Right atrium auricular region (tissue), 2 donors: ENCODE results near the gene TMED7. TPM values are rescaled to one million over a fixed set of nuclear protein-coding genes. Genes with fewer than 3 reads are reported as not detected.

Source experiments
- DNase-seq: peaks from one replicate; pipeline ENCODE4 v3.0.0-alpha.2; 2019; ENCODE audit warnings: low spot score
- H3K27ac ChIP-seq, 2 donors: fragments of 200-600 bp; sonication (generic); 1 replicate in 1 of 2; 2 replicates in 1 of 2; pipeline ENCODE4 v1.5.1; 2016 to 2019
- H3K27me3 ChIP-seq, 2 donors: fragments of 200-600 bp; sonication (generic); one replicate each; pipeline versions ENCODE4 v1.5.1 to v1.6.0; 2017 to 2019
- H3K36me3 ChIP-seq: fragments of 200-600 bp; sonication (generic); one replicate; pipeline ENCODE4 v1.5.1; 2016
- H3K4me1 ChIP-seq, 2 donors: fragments of 200-600 bp; sonication (generic); one replicate each; pipeline versions ENCODE4 v1.5.1 to v1.6.0; 2017 to 2019
- H3K4me3 ChIP-seq, 2 donors: fragments of 200-600 bp; sonication (generic); 1 replicate in 1 of 2; 2 replicates in 1 of 2; pipeline ENCODE4 v1.5.1; 2017 to 2019; ENCODE audit warnings: mild to moderate bottlenecking in 1 of 2, moderate library complexity in 1 of 2
- H3K9me3 ChIP-seq, 2 donors: fragments of 200-600 bp; sonication (generic); one replicate each; pipeline ENCODE4 v1.5.1; 2019
- CTCF ChIP-seq, 2 donors: fragments of 200-600 bp; sonication (generic); IDR thresholded peaks; one replicate each; pipeline ENCODE4 v1.5.1; 2019; ENCODE audit warnings: antibody characterized with exemption in 2 of 2
- total RNA-seq, 2 donors: library from RNA; depleted of rRNA; stranded (reverse); fragments of >200 nt; gene quantifications; one replicate each; pipeline ENCODE4 v1.1.0, GENCODE V29; 2016

TMED7 gene
- total RNA-seq, 2 donors from 2014 or later = 70.2 to 101 TPM

GRCh38 chr5:115611873-115612272 lies 14.0 kb downstream of the TMED7 start:
- no peak for DNase-seq
- Histone ChIP-seq H3K27ac (no peak overlapping the region), H3K9me3 (no peaks in the 10 kb centered on the region), H3K36me3 (peaks cover 21% of the 10 kb centered on the region), H3K27me3 (no peaks in the 10 kb centered on the region), H3K4me3 (no peak overlapping the region), H3K4me1 (no peaks in the 10 kb centered on the region)
- TF ChIP-seq CTCF (IDR thresholded peaks at IDR 0.05) = no peak

DNA sequence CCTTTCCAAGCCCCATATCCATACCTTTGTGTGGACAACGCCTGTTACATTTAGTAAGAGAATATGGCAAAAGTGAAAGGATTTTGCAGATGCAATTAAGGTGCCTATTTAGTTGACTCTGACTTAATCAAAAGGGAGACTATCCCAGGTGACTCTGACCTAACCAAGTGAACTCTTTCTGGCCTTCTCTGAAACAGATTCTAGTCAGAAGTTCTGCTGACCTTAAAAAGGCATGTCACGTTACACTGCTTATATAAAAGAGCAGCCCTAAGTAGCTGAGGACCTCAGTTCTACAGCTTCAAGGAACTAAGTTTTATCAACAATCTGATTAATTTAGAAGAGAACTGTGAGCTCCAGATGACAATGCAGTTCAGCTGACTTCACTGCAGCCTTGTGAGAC lies 17.9 kb downstream of the TMED7 start:
- H3K4me1 ChIP-seq = no peaks in the 10 kb centered on the region
- no peak for DNase-seq
- peak overlapping the region in 1 of 2 donors; percentile 8 for H3K27ac ChIP-seq
- H3K9me3 ChIP-seq = no peaks in the 10 kb centered on the region
- no peak for TF ChIP-seq CTCF (IDR thresholded peaks at IDR 0.05)
- H3K4me3 ChIP-seq = no peak overlapping the region
- no peaks in the 10 kb centered on the region for H3K36me3 ChIP-seq
- no peaks in the 10 kb centered on the region for H3K27me3 ChIP-seq

GRCh38 chr5:115605436-115605835 lies 20.4 kb downstream of the TMED7 start:
- H3K4me1 ChIP-seq = peaks cover 0 to 13% of the 10 kb centered on the region in 2 donors
- no peak for DNase-seq
- no peaks in the 10 kb centered on the region for H3K27me3 ChIP-seq
- H3K36me3 ChIP-seq = no peaks in the 10 kb centered on the region
- TF ChIP-seq CTCF (IDR thresholded peaks at IDR 0.05) = no peak
- H3K4me3 ChIP-seq = no peak overlapping the region
- H3K27ac ChIP-seq = no peak overlapping the region
- H3K9me3 ChIP-seq = no peaks in the 10 kb centered on the region

DNA sequence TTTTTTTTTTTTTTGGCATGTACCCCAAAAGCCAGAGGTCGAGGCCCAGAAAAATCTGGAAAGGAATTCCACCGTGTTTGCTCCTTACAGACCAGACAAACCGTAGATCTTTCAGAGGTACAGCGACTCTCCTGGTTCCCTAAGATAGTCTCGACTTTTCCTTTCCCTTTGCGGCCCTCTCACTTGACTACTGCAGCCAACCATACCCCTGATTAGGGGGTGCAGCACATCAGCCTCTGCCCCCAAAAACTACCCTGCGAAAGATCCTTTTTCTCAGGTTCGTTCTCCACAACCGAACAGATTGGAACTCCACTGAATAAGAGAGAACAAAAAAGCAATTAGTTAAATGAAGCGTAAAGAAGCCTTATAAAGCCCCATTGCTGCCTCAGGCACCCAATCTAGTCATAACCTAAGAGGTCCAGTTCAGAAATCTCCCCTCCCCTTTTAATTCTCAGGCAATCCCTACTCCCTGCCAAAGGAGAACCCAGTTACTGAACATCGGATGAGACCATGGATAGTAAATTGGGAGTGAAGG lies 23.2 kb downstream of the TMED7 start:
- H3K4me1 ChIP-seq = peaks cover 0 to 36% of the 10 kb centered on the region in 2 donors
- no peaks in the 10 kb centered on the region for H3K27me3 ChIP-seq
- H3K27ac ChIP-seq = peak overlapping the region; percentile 94 to 96
- no peaks in the 10 kb centered on the region for H3K36me3 ChIP-seq
- no peak for DNase-seq
- no peaks in the 10 kb centered on the region for H3K9me3 ChIP-seq
- no peak for TF ChIP-seq CTCF (IDR thresholded peaks at IDR 0.05)
- peak overlapping the region; percentile 81 to 95 for H3K4me3 ChIP-seq

DNA sequence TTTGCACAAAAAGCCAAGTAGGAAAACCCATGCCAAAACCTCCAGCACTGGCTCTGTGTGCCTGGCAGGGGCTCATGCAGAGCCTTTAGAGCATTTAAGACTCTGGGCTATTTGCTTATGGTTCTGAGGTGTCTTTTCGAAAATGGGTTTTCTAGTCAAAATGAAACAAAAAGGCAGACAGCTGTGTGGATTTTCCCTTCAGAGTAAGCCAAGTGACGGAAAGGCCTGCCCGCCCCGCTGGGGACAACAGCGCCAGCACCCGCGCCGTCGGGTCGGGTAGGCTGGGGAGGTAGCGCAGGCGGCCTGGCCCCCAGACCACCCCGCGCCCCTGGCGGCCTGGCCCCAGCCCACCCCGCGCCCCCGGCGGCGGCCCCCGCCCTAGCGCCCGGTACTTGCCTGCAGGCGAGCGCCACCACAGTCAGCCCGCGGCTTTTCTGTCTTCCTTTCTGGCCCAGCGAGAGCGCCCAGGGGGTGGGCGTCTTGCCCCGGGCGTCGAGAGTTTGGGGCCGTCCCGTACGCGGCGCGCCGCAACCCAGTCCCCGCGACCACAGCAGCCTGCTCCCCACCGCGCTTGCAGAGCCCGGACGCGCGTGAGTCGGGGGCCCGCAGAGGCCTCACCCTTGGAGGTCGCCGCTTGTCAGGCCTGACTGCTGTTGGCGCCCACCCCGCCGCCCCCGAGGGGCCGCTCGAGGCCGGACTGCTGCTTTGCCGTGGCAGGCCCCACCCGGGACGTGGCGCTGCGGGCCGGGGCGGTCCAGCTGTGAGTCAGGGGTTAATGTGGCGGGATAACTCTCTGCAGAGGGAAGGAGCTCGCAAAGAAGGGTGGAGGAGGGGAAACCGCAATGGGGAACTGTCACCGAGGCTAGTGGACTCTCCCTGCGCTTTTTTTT lies 23.9 kb downstream of the TMED7 start, which contains the start of gene TICAM2:
Gene TICAM2, minus strand, starts transcription at position 779 of the 890 bp plus-strand sequence. CDS start 21,223 bp downstream, outside the sequence.
- no peaks in the 10 kb centered on the region for H3K36me3 ChIP-seq
- TF ChIP-seq CTCF (IDR thresholded peaks at IDR 0.05) = peak; percentile 35 to 71
- H3K27ac ChIP-seq = peak within 1 kb of the TSS; percentile 94 to 96
- H3K4me1 ChIP-seq = peaks cover 0 to 36% of the 10 kb centered on the region in 2 donors
- peak within 1 kb of the TSS; percentile 81 to 95 for H3K4me3 ChIP-seq
- H3K9me3 ChIP-seq = no peaks in the 10 kb centered on the region
- no peaks in the 10 kb centered on the region for H3K27me3 ChIP-seq
- DNase-seq = peak; percentile 79
